H9 (cell line): ENCODE measurements around the gene MYO1E. TPM values are rescaled to one million over a fixed set of nuclear protein-coding genes. Genes with fewer than 3 reads are reported as not detected.

ENCODE experiments used
- DNase-seq: peaks from one replicate; pipeline ENCODE4 v3.0.0-alpha.2; 2017
- H2AFZ ChIP-seq: one replicate; pipeline ENCODE4 v1.6.1; 2013; ENCODE audit warnings: mild to moderate bottlenecking, low read length, control low read depth, moderate library complexity
- H2AK5ac ChIP-seq: 2 replicates; pipeline ENCODE4 v1.6.1; 2013; ENCODE audit warnings: low read length, control low read depth, mixed read lengths; ENCODE audit not compliant: insufficient read length
- H2BK120ac ChIP-seq: one replicate; pipeline ENCODE4 v1.6.1; 2013; ENCODE audit warnings: low read depth, mild to moderate bottlenecking, low read length, control low read depth, inconsistent platforms; ENCODE audit not compliant: poor library complexity, severe bottlenecking
- H2BK12ac ChIP-seq: 2 replicates; pipeline ENCODE4 v1.6.1; 2013; ENCODE audit warnings: low read length, control low read depth, mixed read lengths, low read depth; ENCODE audit not compliant: insufficient read length
- H2BK15ac ChIP-seq: 2 replicates; pipeline ENCODE4 v1.6.1; 2013; ENCODE audit warnings: low read depth, low read length, control low read depth
- H2BK20ac ChIP-seq: one replicate; pipeline ENCODE4 v1.6.1; 2013; ENCODE audit warnings: low read depth, mild to moderate bottlenecking, low read length, control low read depth, inconsistent platforms; ENCODE audit not compliant: poor library complexity, severe bottlenecking
- H2BK5ac ChIP-seq: 2 replicates; pipeline ENCODE4 v1.6.1; 2013; ENCODE audit warnings: low read length, control low read depth, mixed read lengths; ENCODE audit not compliant: insufficient read length
- H3K14ac ChIP-seq: 2 replicates; pipeline ENCODE4 v1.6.1; 2013; ENCODE audit warnings: low read length, control low read depth; ENCODE audit not compliant: insufficient read depth
- H3K18ac ChIP-seq: 2 replicates; pipeline ENCODE4 v1.6.1; 2013; ENCODE audit warnings: low read depth, mild to moderate bottlenecking, mixed read lengths, low read length, control low read depth; ENCODE audit not compliant: insufficient read length
- H3K23ac ChIP-seq: 2 replicates; pipeline ENCODE4 v1.6.1; 2013; ENCODE audit warnings: low read length, control low read depth, mixed read lengths, low read depth; ENCODE audit not compliant: insufficient read length
- H3K23me2 ChIP-seq: 2 replicates; pipeline ENCODE4 v1.6.1; 2013; ENCODE audit warnings: low read depth, mild to moderate bottlenecking, mixed read lengths, low read length, control low read depth; ENCODE audit not compliant: insufficient read length, poor library complexity, severe bottlenecking
- H3K27ac ChIP-seq: 2 replicates; pipeline ENCODE4 v1.5.1; 2013; ENCODE audit warnings: low read length, control low read depth, mixed read lengths, low read depth; ENCODE audit not compliant: insufficient read length
- H3K27me3 ChIP-seq: 2 replicates; pipeline ENCODE4 v1.6.1; 2013; ENCODE audit warnings: low read length, control low read depth, inconsistent platforms; ENCODE audit not compliant: insufficient read depth
- H3K4ac ChIP-seq: 2 replicates; pipeline ENCODE4 v1.6.1; 2013; ENCODE audit warnings: low read depth, mild to moderate bottlenecking, control low read depth, inconsistent platforms, low read length, moderate library complexity
- H3K4me1 ChIP-seq: 2 replicates; pipeline ENCODE4 v1.6.1; 2013; ENCODE audit warnings: low read length, control low read depth, inconsistent platforms; ENCODE audit not compliant: insufficient read depth
- H3K4me2 ChIP-seq: 2 replicates; pipeline ENCODE4 v1.6.1; 2013; ENCODE audit warnings: low read length, control low read depth, mixed read lengths; ENCODE audit not compliant: insufficient read length, insufficient read depth
- H3K56ac ChIP-seq: 2 replicates; pipeline ENCODE4 v1.6.1; 2013; ENCODE audit warnings: low read depth, mild to moderate bottlenecking, mixed read lengths, low read length, control low read depth; ENCODE audit not compliant: insufficient read length
- H3K79me1 ChIP-seq: 2 replicates; pipeline ENCODE4 v1.6.1; 2013; ENCODE audit warnings: low read depth, mild to moderate bottlenecking, moderate library complexity, low read length, control low read depth, inconsistent platforms; ENCODE audit not compliant: insufficient read depth, poor library complexity, severe bottlenecking
- H3K79me2 ChIP-seq: 2 replicates; pipeline ENCODE4 v1.6.1; 2013; ENCODE audit warnings: low read length, control low read depth, inconsistent platforms; ENCODE audit not compliant: insufficient read depth
- H3K9ac ChIP-seq: 2 replicates; pipeline ENCODE4 v1.6.1; 2013; ENCODE audit warnings: low read length, control low read depth, mixed read lengths; ENCODE audit not compliant: insufficient read length; ENCODE audit errors: extremely low read depth
- H3K9me3 ChIP-seq: one replicate; pipeline ENCODE4 v1.6.1; 2013; ENCODE audit warnings: low read depth, low read length, inconsistent platforms; ENCODE audit not compliant: control insufficient read depth
- H3T11ph ChIP-seq: one replicate; pipeline ENCODE4 v1.6.1; 2013; ENCODE audit warnings: mild to moderate bottlenecking, low read length, control low read depth, inconsistent platforms
- H4K20me1 ChIP-seq: one replicate; pipeline ENCODE4 v1.6.1; 2013; ENCODE audit not compliant: control insufficient read depth, insufficient read length, insufficient read depth
- H4K5ac ChIP-seq: 2 replicates; pipeline ENCODE4 v1.6.1; 2013; ENCODE audit warnings: low read depth, mild to moderate bottlenecking, mixed read lengths, low read length, control low read depth; ENCODE audit not compliant: insufficient read length
- H4K8ac ChIP-seq: replicated peaks from 2 replicates; pipeline ENCODE4 v1.6.1; 2013; ENCODE audit warnings: low read length, control low read depth, mixed read lengths, low read depth; ENCODE audit not compliant: insufficient read length
- H4K91ac ChIP-seq: 2 replicates; pipeline ENCODE4 v1.6.1; 2013; ENCODE audit warnings: low read depth, mild to moderate bottlenecking, moderate library complexity, mixed read lengths, low read length, control low read depth; ENCODE audit not compliant: insufficient read length
- H3K27ac Mint-ChIP-seq, 3 experiments: 2 replicates in 2 of 3; 3 replicates in 1 of 3; pipeline ENCODE4 v1.8.0; 2020 to 2021; ENCODE audit warnings: mixed read lengths in 3 of 3, mild to moderate bottlenecking in 1 of 3, moderate library complexity in 1 of 3
- H3K27me3 Mint-ChIP-seq: 2 replicates; pipeline ENCODE4 v1.8.0; 2021; ENCODE audit warnings: low read depth, mild to moderate bottlenecking, moderate library complexity, mixed read lengths
- H3K36me3 Mint-ChIP-seq, 3 experiments: 2 replicates in 2 of 3; 3 replicates in 1 of 3; pipeline ENCODE4 v1.8.0; 2020 to 2021; ENCODE audit warnings: low read depth in 3 of 3, mixed read lengths in 3 of 3; ENCODE audit not compliant: insufficient read depth in 1 of 3
- H3K4me1 Mint-ChIP-seq, 2 experiments: 2 replicates each; pipeline ENCODE4 v1.8.0; 2020; ENCODE audit warnings: mixed read lengths in 2 of 2
- H3K4me3 Mint-ChIP-seq, 2 experiments: 2 replicates in 1 of 2; 3 replicates in 1 of 2; pipeline ENCODE4 v1.8.0; 2020 to 2021; ENCODE audit warnings: mild to moderate bottlenecking in 2 of 2, mixed read lengths in 2 of 2, moderate library complexity in 1 of 2
- H3K9me3 Mint-ChIP-seq, 2 experiments: 2 replicates in 1 of 2; 3 replicates in 1 of 2; pipeline ENCODE4 v1.8.0; 2020; ENCODE audit warnings: mild to moderate bottlenecking in 2 of 2, mixed read lengths in 2 of 2, moderate library complexity in 1 of 2
- WGBS: extraction: QIAGEN DNeasy Blood & Tissue Kit; methylation state at CpG from one replicate; pipeline ENCODE4 v1.1.7; 2013; ENCODE audit warnings: missing lambda C conversion rate, low lambda C conversion rate, mixed read lengths; ENCODE audit not compliant: insufficient read length; ENCODE audit errors: extremely low coverage; 5-methylcytosine and 5-hydroxymethylcytosine counted together
- total RNA-seq: library from RNA; stranded (reverse); gene quantifications from 2 replicates; pipeline ENCODE4 v1.2.1, GENCODE V29; 2021
- TF ChIP-seq, protein P1 (sequence below): fragments of 200-600 bp; sonication (generic); conservative IDR thresholded peaks from 3 replicates; pipeline ENCODE4 v1.8.0; 2021; ENCODE audit warnings: antibody characterized with exemption, mild to moderate bottlenecking

Gene MYO1E
- total RNA-seq, 1 experiment from 2014 or later = 235 TPM

DNA sequence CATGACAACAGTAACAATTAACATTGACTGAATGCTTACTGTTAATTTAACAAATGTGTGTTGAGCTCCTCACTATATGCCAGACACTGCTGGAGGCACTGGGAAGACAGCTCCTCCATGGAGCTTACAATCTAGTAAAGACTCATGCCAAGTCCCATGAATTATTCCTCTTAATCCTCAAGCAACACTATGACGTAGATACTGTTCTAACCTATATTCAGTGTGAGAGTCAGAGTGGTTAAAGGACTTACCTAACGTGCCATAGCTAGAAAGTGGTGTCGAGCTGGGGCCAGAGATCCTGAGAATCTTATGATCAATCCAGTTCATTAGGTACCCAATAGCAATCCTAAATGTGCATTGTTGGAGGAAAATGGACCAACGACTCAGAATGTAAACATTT, 43.6 kb downstream of the MYO1E start:
- H3K27ac Mint-ChIP-seq = no peak overlapping the region
- Histone ChIP-seq H3K4me2 (no peak overlapping the region), H3K79me1 (peaks cover 10% of the 10 kb centered on the region), H3K56ac (no peak overlapping the region), H3K27ac (no peak overlapping the region), H3K9ac (no peak overlapping the region), H3K79me2 (peaks cover 1% of the 10 kb centered on the region; the same call in 1 of the 2 replicates), H3K4ac (no peak overlapping the region), H3K4me1 (peaks cover 13% of the 10 kb centered on the region; the same call in 1 of the 2 replicates), H3K23ac (no peak overlapping the region), H3K23me2 (no peaks in the 10 kb centered on the region), H2BK20ac (no peak overlapping the region), H3K14ac (no peak overlapping the region), H3K27me3 (no peaks in the 10 kb centered on the region), H3K18ac (no peak overlapping the region), H2BK5ac (no peak overlapping the region), H4K91ac (no peak overlapping the region), H3K9me3 (no peaks in the 10 kb centered on the region), H4K20me1 (no peaks in the 10 kb centered on the region), H2AFZ (no peak overlapping the region), H3T11ph (no peak overlapping the region), H4K5ac (no peak overlapping the region), H2BK15ac (no peak overlapping the region), H2AK5ac (no peak overlapping the region), H2BK120ac (no peak overlapping the region), H4K8ac (no peak overlapping the region), H2BK12ac (no peak overlapping the region)
- peaks cover 0 to 4% (median 0%) of the 10 kb centered on the region in 3 experiments; a peak in 2 of 7 replicates for H3K36me3 Mint-ChIP-seq
- H3K4me3 Mint-ChIP-seq = no peak overlapping the region
- TF ChIP-seq, protein P1, sequence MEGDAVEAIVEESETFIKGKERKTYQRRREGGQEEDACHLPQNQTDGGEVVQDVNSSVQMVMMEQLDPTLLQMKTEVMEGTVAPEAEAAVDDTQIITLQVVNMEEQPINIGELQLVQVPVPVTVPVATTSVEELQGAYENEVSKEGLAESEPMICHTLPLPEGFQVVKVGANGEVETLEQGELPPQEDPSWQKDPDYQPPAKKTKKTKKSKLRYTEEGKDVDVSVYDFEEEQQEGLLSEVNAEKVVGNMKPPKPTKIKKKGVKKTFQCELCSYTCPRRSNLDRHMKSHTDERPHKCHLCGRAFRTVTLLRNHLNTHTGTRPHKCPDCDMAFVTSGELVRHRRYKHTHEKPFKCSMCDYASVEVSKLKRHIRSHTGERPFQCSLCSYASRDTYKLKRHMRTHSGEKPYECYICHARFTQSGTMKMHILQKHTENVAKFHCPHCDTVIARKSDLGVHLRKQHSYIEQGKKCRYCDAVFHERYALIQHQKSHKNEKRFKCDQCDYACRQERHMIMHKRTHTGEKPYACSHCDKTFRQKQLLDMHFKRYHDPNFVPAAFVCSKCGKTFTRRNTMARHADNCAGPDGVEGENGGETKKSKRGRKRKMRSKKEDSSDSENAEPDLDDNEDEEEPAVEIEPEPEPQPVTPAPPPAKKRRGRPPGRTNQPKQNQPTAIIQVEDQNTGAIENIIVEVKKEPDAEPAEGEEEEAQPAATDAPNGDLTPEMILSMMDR = no peak
- no peak for DNase-seq
- no peaks in the 10 kb centered on the region for H3K9me3 Mint-ChIP-seq
- H3K4me1 Mint-ChIP-seq = peaks cover 74 to 75% of the 10 kb centered on the region in 2 experiments
- no CpG with 5 or more reads among the region's 4 CpGs for WGBS
- no peaks in the 10 kb centered on the region for H3K27me3 Mint-ChIP-seq
